HG03469 (cell line): ENCODE data around the gene MAN1B1.
A peak's percentile ranks its signal among the peaks of the same experiment; 100 is the strongest.
"Not testable (repeated sequence)": the region's sequence is repeated elsewhere in the genome, so short reads cannot be mapped to it uniquely, and the experiment has no call there.

ENCODE experiments used
- ATAC-seq: cut with Tn5 transposase; IDR thresholded peaks from one replicate; pipeline ENCODE4 v1.9.1; 2021; ENCODE audit warnings: mild to moderate bottlenecking, moderate library complexity, moderate number of reproducible peaks; ENCODE audit not compliant: unreplicated experiment

MAN1B1 gene

GRCh38 chr9:137123468-137123837 lies 36.7 kb downstream of the MAN1B1 start:
- ATAC-seq = no peak

DNA sequence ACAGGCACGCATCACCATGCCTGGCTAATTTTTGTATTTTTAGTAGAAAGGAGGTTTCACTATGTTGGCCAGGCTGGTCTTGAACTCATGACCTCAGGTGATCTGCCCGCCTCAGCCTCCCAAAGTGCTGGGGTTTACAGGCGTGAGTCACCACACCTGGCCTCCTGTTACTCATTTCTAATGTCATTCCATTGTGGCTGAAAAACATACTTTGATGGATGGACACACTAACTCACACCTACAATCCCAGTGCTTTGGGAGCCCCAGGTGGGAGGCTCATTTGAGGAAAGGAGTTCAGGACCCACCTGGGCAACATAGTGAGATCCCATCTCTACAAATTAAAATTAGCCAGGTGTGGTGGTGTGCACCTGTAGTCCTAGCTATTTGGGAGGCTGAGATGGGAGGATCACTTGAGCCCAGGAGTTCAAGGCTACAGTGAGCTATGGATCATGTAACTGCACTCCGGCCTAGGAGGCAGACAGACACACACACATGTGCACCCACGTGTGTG lies 37.2 kb downstream of the MAN1B1 start:
- not testable (repeated sequence) for ATAC-seq

GRCh38 chr9:137126786-137127185 lies 40.0 kb downstream of the MAN1B1 start:
- ATAC-seq = no peak

- ATAC-seq = no peak
Measured at GRCh38 chr9:137127301-137128157, 40.7 kb downstream of the MAN1B1 start.

DNA sequence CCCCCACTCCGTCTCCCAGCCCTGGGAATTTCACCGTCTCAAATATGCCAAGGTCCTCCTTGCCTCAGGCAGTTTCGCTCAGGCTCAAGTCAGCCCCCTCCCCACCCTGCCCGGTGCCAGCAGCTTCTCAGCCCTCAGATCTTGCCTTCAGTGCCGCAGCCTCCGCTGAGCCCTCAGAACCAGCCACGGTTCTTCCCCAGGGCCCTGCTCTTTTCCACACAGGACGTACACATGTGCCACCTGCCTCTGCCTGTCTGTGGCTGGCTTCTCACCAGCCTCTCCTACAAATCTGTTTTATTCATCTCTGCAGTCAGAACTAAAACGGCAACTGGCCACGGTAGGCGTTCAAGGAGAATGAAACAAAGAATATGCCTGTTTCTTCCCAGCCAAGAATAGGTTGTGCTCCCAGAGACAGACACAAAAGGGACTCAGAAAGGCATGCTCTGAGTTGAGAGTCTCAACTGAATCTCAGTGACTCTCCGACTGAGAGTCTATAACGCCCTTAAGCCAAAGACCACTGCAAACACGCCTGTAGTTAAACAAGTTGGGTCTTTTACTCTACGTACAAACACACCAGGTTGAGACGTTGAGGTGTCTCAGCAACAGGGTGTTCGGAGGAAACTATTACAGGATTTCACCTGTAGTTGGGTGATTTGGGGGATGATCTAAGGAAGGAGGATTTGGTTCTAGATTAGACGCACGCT lies 41.5 kb downstream of the MAN1B1 start:
- no peak for ATAC-seq

GRCh38 chr9:137128862-137129455 lies 42.2 kb downstream of the MAN1B1 start:
- ATAC-seq = no peak

DNA sequence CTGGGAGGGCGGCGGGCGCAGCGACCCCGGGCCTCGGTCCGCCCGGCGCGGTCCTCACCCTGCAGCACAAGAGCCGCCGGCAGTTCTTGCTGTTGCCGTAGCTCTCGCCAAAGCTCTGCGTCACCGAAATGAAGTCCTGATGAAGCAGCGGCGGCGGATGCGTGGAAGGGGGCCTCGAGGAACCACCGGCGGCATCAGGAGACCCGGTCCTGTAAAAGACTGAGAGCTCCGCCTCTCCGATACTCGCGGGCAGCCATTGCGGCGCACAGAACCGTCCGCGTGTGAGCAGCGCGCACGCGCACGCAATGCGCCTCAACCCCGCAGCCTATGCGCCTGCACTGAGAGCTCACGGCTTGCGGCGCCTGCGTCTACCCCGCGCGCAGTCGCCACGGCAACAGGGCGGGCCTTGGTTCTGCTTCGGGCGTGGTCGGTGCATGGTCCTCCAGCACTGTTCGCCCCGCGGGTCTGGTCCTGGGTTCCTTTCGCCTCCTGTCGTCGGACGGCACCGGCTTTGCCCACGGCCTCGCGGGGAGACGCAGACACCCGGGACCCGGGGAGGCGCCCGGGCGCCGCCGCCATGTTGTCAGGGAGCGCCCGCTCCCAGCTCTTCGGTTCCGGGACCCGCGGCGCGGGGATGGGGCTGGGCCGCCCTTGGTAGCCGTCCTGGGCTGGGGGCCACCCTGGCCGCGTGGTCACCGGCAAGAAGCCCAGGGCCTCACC lies 42.8 kb downstream of the MAN1B1 start:
- ATAC-seq = peak; percentile 71

- ATAC-seq = peak; percentile 22
Measured at GRCh38 chr9:137130176-137130755, 43.5 kb downstream of the MAN1B1 start.

- no peak for ATAC-seq
Measured at GRCh38 chr9:137134191-137134590, 47.4 kb downstream of the MAN1B1 start.

GRCh38 chr9:137135154-137135553 lies 48.4 kb downstream of the MAN1B1 start:
- ATAC-seq = not testable (repeated sequence)

GRCh38 chr9:137136261-137136880 lies 49.6 kb downstream of the MAN1B1 start:
- no peak for ATAC-seq

DNA sequence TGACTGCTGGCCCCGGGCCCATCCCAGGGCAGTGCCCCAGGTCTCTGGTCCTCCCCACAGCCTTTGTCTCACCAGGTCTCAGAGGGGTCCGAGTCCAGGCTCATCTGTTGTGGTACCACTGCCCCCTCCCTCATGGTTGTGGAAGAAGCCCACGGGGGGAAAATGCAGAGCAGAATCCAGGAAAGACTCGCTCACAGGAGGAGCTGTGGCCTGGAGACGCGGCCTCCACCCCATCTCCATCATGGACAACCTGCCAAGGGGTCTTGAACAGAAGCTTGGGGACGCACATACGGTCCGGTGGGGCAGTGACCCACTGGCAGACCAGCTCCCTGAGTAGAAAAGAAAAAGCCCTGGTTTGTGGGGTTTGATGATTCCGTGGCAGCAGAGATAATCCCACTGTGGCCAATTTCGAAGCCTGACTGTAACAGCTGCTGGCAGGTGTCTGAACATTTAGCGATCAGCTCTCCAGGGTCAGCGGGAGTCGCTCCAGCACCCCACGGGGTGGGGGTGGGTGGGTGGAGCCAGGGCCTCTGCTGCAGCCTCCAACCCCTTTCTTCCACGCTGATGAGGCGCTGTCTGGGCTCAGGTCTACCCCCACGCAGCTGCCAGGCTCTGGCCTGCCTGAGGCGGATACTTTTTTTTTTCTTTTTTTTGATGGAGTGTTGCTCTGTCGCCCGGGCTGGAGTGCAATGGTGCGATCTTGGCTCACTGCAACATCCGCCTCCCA lies 50.3 kb downstream of the MAN1B1 start:
- ATAC-seq = no peak

- no peak for ATAC-seq
Measured at GRCh38 chr9:137138058-137138721, 51.4 kb downstream of the MAN1B1 start.

- ATAC-seq = no peak
Measured at GRCh38 chr9:137138722-137139467, 52.1 kb downstream of the MAN1B1 start, which contains the start of gene GRIN1. Gene GRIN1, plus strand, starts transcription at chr9:137139154. Its CDS starts 333 bp downstream, at chr9:137139487.

- no peak for ATAC-seq
Measured at GRCh38 chr9:137139468-137140150, 52.8 kb downstream of the MAN1B1 start.

DNA sequence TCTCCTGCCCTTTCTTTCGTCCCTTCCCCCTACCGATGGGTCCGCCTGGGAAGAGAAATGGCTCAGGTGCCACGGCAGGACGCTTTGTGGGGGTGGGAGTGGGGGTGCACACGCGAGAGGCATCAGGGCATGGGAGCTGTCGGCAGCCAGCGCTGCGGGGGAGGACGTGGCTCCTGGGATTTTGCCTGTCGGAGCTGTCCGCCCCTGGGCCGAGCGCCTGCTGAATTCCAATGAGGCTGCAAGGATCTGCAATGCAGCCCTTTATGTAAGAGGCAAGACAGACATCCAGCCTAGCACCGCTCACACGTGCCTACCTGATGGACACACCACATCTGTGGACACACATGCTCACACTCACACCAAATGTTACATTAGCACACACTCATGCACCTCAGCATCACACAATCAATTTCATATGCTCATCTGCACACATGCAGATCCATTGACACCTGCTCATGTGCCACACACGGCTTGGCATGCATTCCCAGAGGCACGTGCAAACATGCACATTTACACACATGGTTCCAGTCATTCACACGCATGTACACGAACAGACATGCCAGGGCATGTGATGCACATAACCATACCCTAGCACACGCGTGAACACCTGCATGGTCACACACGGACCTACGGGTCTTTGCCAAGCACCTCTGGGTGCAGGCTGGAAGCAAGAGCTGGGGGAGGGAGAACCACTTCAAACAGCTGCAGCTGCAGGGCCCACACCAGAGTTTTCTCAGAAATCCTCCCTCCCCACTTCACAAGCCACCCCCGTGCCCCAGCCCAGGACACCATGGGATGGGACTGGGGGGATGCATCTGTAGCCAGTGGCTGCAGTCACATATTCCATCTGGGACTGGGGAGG lies 53.6 kb downstream of the MAN1B1 start:
- ATAC-seq = no peak
